HL-60 (cell line): ENCODE results near the gene PXDN.

Experiments used
- DNase-seq, 2 experiments: peaks; one replicate each; pipeline ENCODE4 v3.0.0-alpha.2; 2010 to 2020; ENCODE audit warnings: low read depth in 1 of 2, low spot score in 1 of 2
- H3K27ac ChIP-seq: fragments of 250-450 bp; sonication (Bioruptor Pico); replicated peaks from 2 replicates; pipeline ENCODE4 v1.5.1; 2020; ENCODE audit warnings: mild to moderate bottlenecking, moderate library complexity
- H3K27me3 ChIP-seq: fragments of 250-450 bp; sonication (Bioruptor Pico); 2 replicates; pipeline ENCODE4 v1.5.1; 2021; ENCODE audit warnings: mild to moderate bottlenecking, moderate library complexity; ENCODE audit not compliant: insufficient read depth, poor library complexity, severe bottlenecking
- H3K4me3 ChIP-seq: replicated peaks from 2 replicates; pipeline ENCODE4 v1.5.1; 2011; ENCODE audit warnings: mild to moderate bottlenecking, control low read depth, low read length; ENCODE audit not compliant: insufficient read depth
- CTCF ChIP-seq: IDR thresholded peaks from one replicate; pipeline ENCODE4 v1.5.1; 2011; ENCODE audit warnings: low read length, control low read depth, inconsistent platforms; ENCODE audit not compliant: insufficient read depth
- GABPA ChIP-seq: IDR thresholded peaks from 2 replicates; pipeline ENCODE4 v1.6.1; 2012; ENCODE audit warnings: low read depth
- POLR2AphosphoS5 ChIP-seq: IDR thresholded peaks from 2 replicates; pipeline ENCODE4 v1.6.1; 2012; ENCODE audit warnings: low read depth
- REST ChIP-seq: IDR thresholded peaks from 2 replicates; pipeline ENCODE4 v1.6.1; 2012; ENCODE audit warnings: low read depth; ENCODE audit not compliant: insufficient replicate concordance
- SPI1 ChIP-seq: IDR thresholded peaks from 2 replicates; pipeline ENCODE4 v1.6.1; 2012; ENCODE audit warnings: low read depth, mild to moderate bottlenecking, borderline replicate concordance

Gene PXDN

GRCh38 chr2:1664698-1665097 lies 79.6 kb downstream of the PXDN start:
- Histone ChIP-seq H3K4me3 (no peak overlapping the region), H3K27me3 (no peaks in the 10 kb centered on the region), H3K27ac (no peak overlapping the region)
- no peak for DNase-seq
- no peak for TF ChIP-seq POLR2AphosphoS5
- TF ChIP-seq GABPA = no peak
- TF ChIP-seq REST = no peak
- TF ChIP-seq CTCF = no peak
- no peak for TF ChIP-seq SPI1

GRCh38 chr2:1664076-1664605 lies 80.2 kb downstream of the PXDN start:
- no peak overlapping the region for H3K27ac ChIP-seq
- TF ChIP-seq SPI1 (no peak), POLR2AphosphoS5 (no peak), GABPA (no peak), REST (no peak), CTCF (no peak)
- no peaks in the 10 kb centered on the region for H3K27me3 ChIP-seq
- H3K4me3 ChIP-seq = no peak overlapping the region
- DNase-seq = no peak

- DNase-seq = no peak
- no peak overlapping the region for H3K27ac ChIP-seq
- no peaks in the 10 kb centered on the region for H3K27me3 ChIP-seq
- no peak overlapping the region for H3K4me3 ChIP-seq
- TF ChIP-seq GABPA (no peak), POLR2AphosphoS5 (no peak), CTCF (no peak), REST (no peak), SPI1 (no peak)
These were observed 80.7 kb downstream of the PXDN start for GRCh38 chr2:1663621-1664020.
